HCT116 (cell line): ENCODE data around the gene IGF2BP3. TPM values are rescaled to one million over a fixed set of nuclear protein-coding genes. Genes with fewer than 3 reads are reported as not detected.

Experiments used
- ATAC-seq: fragments of 200-7000 bp; cut with Tn5 transposase; 2 replicates; pipeline ENCODE4 v1.9.1; 2020; ENCODE audit warnings: mild to moderate bottlenecking, moderate library complexity
- BruUV-seq: library from RNA; stranded (reverse); fragments of 400-500 nt; replicated peaks from 2 replicates; lab custom pipeline; 2021; lab: Mats Ljungman, UMichigan
- CTCF ChIA-PET: fragments of 300-600 bp; sonication (Branson Sonifier 250); formaldehyde crosslinking; loops from one replicate; lab custom pipeline; 2021; ENCODE audit warnings: antibody characterized with exemption; lab: Charles Lee
- POLR2A ChIA-PET: fragments of 300-600, 350-600 bp; sonication (Branson Sonifier 250); formaldehyde crosslinking; loops from one replicate; lab custom pipeline; 2021; ENCODE audit warnings: antibody characterized with exemption; lab: Charles Lee
- RAD21 ChIA-PET, 2 experiments: fragments of 300-600 bp; sonication (Branson Sonifier 250); formaldehyde crosslinking; loops; one replicate each; lab custom pipeline; 2023; ENCODE audit warnings: low total read pairs in 2 of 2; ENCODE audit not compliant: uncharacterized antibody in 2 of 2, unreplicated experiment in 2 of 2, low non-redundant PET in 1 of 2; lab: Charles Lee
- DNase-seq: peaks from one replicate; pipeline ENCODE4 v3.0.0-alpha.2; 2010; ENCODE audit warnings: low read depth, low spot score
- H2AFZ ChIP-seq: fragments of 200-600 bp; shearing (Covaris generic), sonication (generic); 2 replicates; pipeline ENCODE4 v1.6.1; 2017; ENCODE audit warnings: low read depth, mixed run types, mixed read lengths, antibody characterized with exemption, low read length; ENCODE audit not compliant: poor library complexity, severe bottlenecking
- H3K27ac ChIP-seq: 2 replicates; pipeline ENCODE4 v1.5.1; 2012; ENCODE audit warnings: low read depth, low read length
- H3K27me3 ChIP-seq: fragments of 200-600 bp; sonication (generic); 2 replicates; pipeline ENCODE4 v1.6.1; 2016; ENCODE audit warnings: mixed run types, low read length, mixed read lengths; ENCODE audit not compliant: insufficient read depth
- H3K36me3 ChIP-seq, 2 experiments: fragments of 200-500 bp in 1 of 2; fragments of 200-600 bp in 1 of 2; sonication (Bioruptor generic) in 1 of 2; sonication (generic) in 1 of 2; 2 replicates each; pipeline versions ENCODE4 v1.5.1 to v1.6.1; 2014 to 2016; ENCODE audit warnings: low read length in 2 of 2, inconsistent platforms in 1 of 2, mixed read lengths in 1 of 2, mixed run types in 1 of 2; ENCODE audit not compliant: insufficient read depth in 2 of 2, control insufficient read depth in 1 of 2
- H3K4me1 ChIP-seq, 2 experiments: fragments of 200-600 bp in 1 of 2; sonication (generic) in 1 of 2; 2 replicates each; pipeline versions ENCODE4 v1.5.1 to v1.6.1; 2012 to 2017; ENCODE audit warnings: low read length in 2 of 2, inconsistent platforms in 1 of 2, mild to moderate bottlenecking in 1 of 2, mixed read lengths in 1 of 2, mixed run types in 1 of 2, moderate library complexity in 1 of 2; ENCODE audit not compliant: insufficient read depth in 2 of 2, control insufficient read depth in 1 of 2
- H3K4me2 ChIP-seq: fragments of 200-600 bp; sonication (generic); 2 replicates; pipeline ENCODE4 v1.6.1; 2017; ENCODE audit warnings: mixed run types, low read length, mixed read lengths
- H3K4me3 ChIP-seq, 2 experiments: fragments of 200-600 bp in 1 of 2; sonication (generic) in 1 of 2; replicated peaks in 1 of 2; 2 replicates each; pipeline ENCODE4 v1.5.1; 2011 to 2016; ENCODE audit warnings: low read length in 2 of 2, control low read depth in 1 of 2, low read depth in 1 of 2, mild to moderate bottlenecking in 1 of 2, mixed read lengths in 1 of 2, mixed run types in 1 of 2
- H3K79me2 ChIP-seq: fragments of 200-600 bp; sonication (generic); 2 replicates; pipeline ENCODE4 v1.6.1; 2017; ENCODE audit warnings: mild to moderate bottlenecking, mixed run types, low read length, moderate library complexity, mixed read lengths; ENCODE audit not compliant: insufficient read depth
- H3K9ac ChIP-seq: fragments of 200-600 bp; sonication (generic); 2 replicates; pipeline ENCODE4 v1.6.1; 2016; ENCODE audit warnings: low read length, mixed read lengths
- H3K9me2 ChIP-seq: fragments of 200-600 bp; sonication (generic), shearing (Covaris generic); 2 replicates; pipeline ENCODE4 v1.6.1; 2017; ENCODE audit warnings: mixed run types, mild to moderate bottlenecking, moderate library complexity; ENCODE audit not compliant: insufficient read depth
- H3K9me3 ChIP-seq, 2 experiments: fragments of 200-500 bp in 1 of 2; fragments of 200-600 bp in 1 of 2; sonication (Bioruptor generic) in 1 of 2; sonication (generic) in 1 of 2; 2 replicates each; pipeline ENCODE4 v1.6.1; 2014 to 2017; ENCODE audit warnings: low read length in 2 of 2, mixed read lengths in 2 of 2, inconsistent platforms in 1 of 2, low read depth in 1 of 2, mild to moderate bottlenecking in 1 of 2, mixed run types in 1 of 2, moderate library complexity in 1 of 2; ENCODE audit not compliant: control insufficient read depth in 1 of 2, insufficient read depth in 1 of 2
- H4K20me1 ChIP-seq: fragments of 200-600 bp; sonication (generic), shearing (Covaris generic); 2 replicates; pipeline ENCODE4 v1.6.1; 2017; ENCODE audit warnings: mixed run types, mild to moderate bottlenecking, moderate library complexity; ENCODE audit not compliant: insufficient read depth
- CBX3 ChIP-seq: IDR thresholded peaks from 2 replicates; pipeline ENCODE4 v1.6.1; 2012; ENCODE audit warnings: low read depth
- CEBPB ChIP-seq: IDR thresholded peaks from 2 replicates; pipeline ENCODE4 v1.6.1; 2012; ENCODE audit warnings: low read depth
- EGR1 ChIP-seq: IDR thresholded peaks from 2 replicates; pipeline ENCODE4 v1.6.1; 2012; ENCODE audit warnings: low read depth
- ELF1 ChIP-seq: IDR thresholded peaks from 2 replicates; pipeline ENCODE4 v1.6.1; 2012; ENCODE audit warnings: low read depth, borderline replicate concordance
- FOSL1 ChIP-seq: IDR thresholded peaks from 2 replicates; pipeline ENCODE4 v1.6.1; 2012; ENCODE audit warnings: low read depth
- JUND ChIP-seq: IDR thresholded peaks from 2 replicates; pipeline ENCODE4 v1.6.1; 2012
- MAX ChIP-seq: IDR thresholded peaks from 2 replicates; pipeline ENCODE4 v1.6.1; 2012
- POLR2A ChIP-seq: IDR thresholded peaks from 2 replicates; pipeline ENCODE4 v1.7.0; 2011; ENCODE audit warnings: borderline replicate concordance; ENCODE audit not compliant: insufficient read depth, insufficient read length; ENCODE audit errors: extremely low read depth
- RAD21 ChIP-seq: IDR thresholded peaks from 2 replicates; pipeline ENCODE4 v1.6.1; 2012; ENCODE audit warnings: low read depth, mild to moderate bottlenecking
- SP1 ChIP-seq: IDR thresholded peaks from 2 replicates; pipeline ENCODE4 v1.6.1; 2012; ENCODE audit warnings: low read depth
- TCF7L2 ChIP-seq: IDR thresholded peaks from 2 replicates; pipeline ENCODE4 v1.7.0; 2011; ENCODE audit warnings: borderline replicate concordance, inconsistent platforms; ENCODE audit not compliant: insufficient read depth, insufficient read length; ENCODE audit errors: extremely low read depth
- ZFX ChIP-seq: fragments of 450-650 bp; IDR thresholded peaks from 2 replicates; pipeline ENCODE4 v1.6.1; 2017
- intact Hi-C: fragments of 100-400 bp; cut with micrococcal nuclease; formaldehyde crosslinking; loops from 2 replicates; pipeline ENCODE4 v1.10.0; 2022
- total RNA-seq: library from RNA; stranded (reverse); gene quantifications from one replicate; pipeline ENCODE4 v1.2.1, GENCODE V29; 2021; ENCODE audit not compliant: unreplicated experiment
- TF ChIP-seq, protein P1 (sequence below): IDR thresholded peaks from 2 replicates; pipeline ENCODE4 v1.6.1; 2012; ENCODE audit warnings: low read depth

Gene IGF2BP3
- total RNA-seq, 1 experiment from 2014 or later: 79.1 TPM

DNA sequence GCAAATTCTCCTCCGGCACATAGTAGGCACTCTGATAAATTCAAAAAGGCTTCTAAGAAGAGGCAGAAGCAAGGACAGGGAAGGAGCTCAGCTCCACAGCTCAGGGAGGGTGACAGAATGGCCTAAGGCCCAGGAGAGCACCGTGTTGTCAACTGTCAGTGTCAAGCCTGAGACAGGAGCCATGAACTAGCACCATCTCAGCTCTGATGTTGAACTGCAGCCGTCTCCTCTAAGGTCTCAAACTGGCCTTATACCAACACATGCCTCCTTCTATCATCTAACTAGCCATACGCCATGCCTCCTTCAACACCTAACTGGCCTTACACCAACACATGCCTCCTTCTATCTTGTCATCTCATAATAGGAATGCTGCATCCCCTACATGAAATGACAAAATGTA lies 73.0 kb downstream of the IGF2BP3 start:
- peaks cover 40% of the 10 kb centered on the region for H3K79me2 ChIP-seq
- ChIA-PET CTCF (no interaction called here), RAD21 (no interaction called here), POLR2A (no interaction called here)
- intact Hi-C loops: no loop called here
- H3K27ac ChIP-seq: no peak overlapping the region
- BruUV-seq: no TSS peak
- no peak for DNase-seq
- H3K9ac ChIP-seq: no peak overlapping the region
- no peaks in the 10 kb centered on the region for H3K9me3 ChIP-seq
- no peak overlapping the region for H3K4me3 ChIP-seq
- H3K27me3 ChIP-seq: no peaks in the 10 kb centered on the region
- TF ChIP-seq EGR1 (no peak), CEBPB (no peak), ZFX (no peak)
- TF ChIP-seq, protein P1, sequence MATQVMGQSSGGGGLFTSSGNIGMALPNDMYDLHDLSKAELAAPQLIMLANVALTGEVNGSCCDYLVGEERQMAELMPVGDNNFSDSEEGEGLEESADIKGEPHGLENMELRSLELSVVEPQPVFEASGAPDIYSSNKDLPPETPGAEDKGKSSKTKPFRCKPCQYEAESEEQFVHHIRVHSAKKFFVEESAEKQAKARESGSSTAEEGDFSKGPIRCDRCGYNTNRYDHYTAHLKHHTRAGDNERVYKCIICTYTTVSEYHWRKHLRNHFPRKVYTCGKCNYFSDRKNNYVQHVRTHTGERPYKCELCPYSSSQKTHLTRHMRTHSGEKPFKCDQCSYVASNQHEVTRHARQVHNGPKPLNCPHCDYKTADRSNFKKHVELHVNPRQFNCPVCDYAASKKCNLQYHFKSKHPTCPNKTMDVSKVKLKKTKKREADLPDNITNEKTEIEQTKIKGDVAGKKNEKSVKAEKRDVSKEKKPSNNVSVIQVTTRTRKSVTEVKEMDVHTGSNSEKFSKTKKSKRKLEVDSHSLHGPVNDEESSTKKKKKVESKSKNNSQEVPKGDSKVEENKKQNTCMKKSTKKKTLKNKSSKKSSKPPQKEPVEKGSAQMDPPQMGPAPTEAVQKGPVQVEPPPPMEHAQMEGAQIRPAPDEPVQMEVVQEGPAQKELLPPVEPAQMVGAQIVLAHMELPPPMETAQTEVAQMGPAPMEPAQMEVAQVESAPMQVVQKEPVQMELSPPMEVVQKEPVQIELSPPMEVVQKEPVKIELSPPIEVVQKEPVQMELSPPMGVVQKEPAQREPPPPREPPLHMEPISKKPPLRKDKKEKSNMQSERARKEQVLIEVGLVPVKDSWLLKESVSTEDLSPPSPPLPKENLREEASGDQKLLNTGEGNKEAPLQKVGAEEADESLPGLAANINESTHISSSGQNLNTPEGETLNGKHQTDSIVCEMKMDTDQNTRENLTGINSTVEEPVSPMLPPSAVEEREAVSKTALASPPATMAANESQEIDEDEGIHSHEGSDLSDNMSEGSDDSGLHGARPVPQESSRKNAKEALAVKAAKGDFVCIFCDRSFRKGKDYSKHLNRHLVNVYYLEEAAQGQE: no peak
- 0 out of 2 replicates have a peak, but pooled peaks cover 3% of the 10 kb centered on the region for H4K20me1 ChIP-seq
- ATAC-seq: peak; percentile 50; the same call in 1 of the 2 replicates
- no peak overlapping the region for H2AFZ ChIP-seq
- H3K9me2 ChIP-seq: no peaks in the 10 kb centered on the region
- peaks cover 0 to 6% of the 10 kb centered on the region in 2 experiments; a peak in 1 of 4 replicates for H3K36me3 ChIP-seq
- peaks cover 0 to 14% of the 10 kb centered on the region in 2 experiments; a peak in 1 of 4 replicates for H3K4me1 ChIP-seq
- H3K4me2 ChIP-seq: no peak overlapping the region

GRCh38 chr7:23396222-23397015 lies 73.9 kb downstream of the IGF2BP3 start:
- Histone ChIP-seq H2AFZ (no peak overlapping the region), H3K9me3 (no peaks in the 10 kb centered on the region), H3K4me3 (no peak overlapping the region), H4K20me1 (0 out of 2 replicates have a peak, but pooled peaks cover 3% of the 10 kb centered on the region), H3K9me2 (no peaks in the 10 kb centered on the region), H3K4me1 (peaks cover 0 to 11% of the 10 kb centered on the region in 2 experiments; a peak in 1 of 4 replicates), H3K79me2 (peaks cover 38% of the 10 kb centered on the region), H3K9ac (no peak overlapping the region), H3K4me2 (no peak overlapping the region), H3K27me3 (no peaks in the 10 kb centered on the region), H3K27ac (no peak overlapping the region), H3K36me3 (peaks cover under 1 to 6% of the 10 kb centered on the region in 2 experiments; a peak in 1 of 4 replicates)
- intact Hi-C loops: no loop called here
- POLR2A ChIA-PET: no interaction called here
- CTCF ChIA-PET: no interaction called here
- ATAC-seq (no peak), DNase-seq (no peak)
- RAD21 ChIA-PET: no interaction called here
- no TSS peak for BruUV-seq
- no peak for TF ChIP-seq TCF7L2
- TF ChIP-seq MAX: no peak
- no peak for TF ChIP-seq POLR2A
- no peak for TF ChIP-seq ELF1
- no peak for TF ChIP-seq CBX3
- no peak for TF ChIP-seq CEBPB
- TF ChIP-seq RAD21: no peak
- TF ChIP-seq SP1: no peak
- TF ChIP-seq FOSL1: no peak
- TF ChIP-seq JUND: no peak
- TF ChIP-seq, protein P1: no peak
